ENCODE data around the gene CMKLR1. TPM values are rescaled to one million over a fixed set of nuclear protein-coding genes. Genes with fewer than 3 reads are reported as not detected.

The CMKLR1 gene
- total RNA-seq, 1 donor from 2014 or later = 0.12 TPM

- TF ChIP-seq CTCF (conservative IDR thresholded peaks at IDR 0.05; ENCODE audit: low read depth, low read length) = no peak
- no peak overlapping the region for H3K4me3 ChIP-seq (ENCODE audit: low read depth, low read length)
- no peak for DNase-seq (ENCODE audit: low read depth)
Observed at GRCh38 chr12:108357834-108358579, 18.9 kb upstream of the CMKLR1 start.

GRCh38 chr12:108356835-108357806 is 18.0 kb upstream of the CMKLR1 start:
- H3K4me3 ChIP-seq (ENCODE audit: low read depth, low read length) = no peak overlapping the region
- TF ChIP-seq CTCF (conservative IDR thresholded peaks at IDR 0.05; ENCODE audit: low read depth, low read length) = no peak
- no peak for DNase-seq (ENCODE audit: low read depth)

- TF ChIP-seq CTCF (conservative IDR thresholded peaks at IDR 0.05; ENCODE audit: low read depth, low read length) = no peak
- DNase-seq (ENCODE audit: low read depth) = no peak
- H3K4me3 ChIP-seq (ENCODE audit: low read depth, low read length) = no peak overlapping the region
Observed at GRCh38 chr12:108355069-108355468, 16.0 kb upstream of the CMKLR1 start.

- TF ChIP-seq CTCF (conservative IDR thresholded peaks at IDR 0.05; ENCODE audit: low read depth, low read length) = no peak
- no peak overlapping the region for H3K4me3 ChIP-seq (ENCODE audit: low read depth, low read length)
- no peak for DNase-seq (ENCODE audit: low read depth)
Observed at GRCh38 chr12:108352591-108352990, 13.5 kb upstream of the CMKLR1 start.

- DNase-seq (ENCODE audit: low read depth) = no peak
- H3K4me3 ChIP-seq (ENCODE audit: low read depth, low read length) = no peak overlapping the region
- TF ChIP-seq CTCF (conservative IDR thresholded peaks at IDR 0.05; ENCODE audit: low read depth, low read length) = no peak
Observed at GRCh38 chr12:108350511-108350910, 11.4 kb upstream of the CMKLR1 start.

GRCh38 chr12:108349278-108349688 is 10.2 kb upstream of the CMKLR1 start:
- no peak for DNase-seq (ENCODE audit: low read depth)
- H3K4me3 ChIP-seq (ENCODE audit: low read depth, low read length) = no peak overlapping the region
- TF ChIP-seq CTCF (conservative IDR thresholded peaks at IDR 0.05; ENCODE audit: low read depth, low read length) = no peak

Measured in epithelial cell of proximal tubule (primary cell).